GM18858 (cell line): ENCODE measurements around the gene BDH1.
"Not testable (repeated sequence)": the region's sequence is repeated elsewhere in the genome, so short reads cannot be mapped to it uniquely, and the experiment has no call there.

ENCODE experiments used
- ATAC-seq: cut with Tn5 transposase; IDR thresholded peaks from one replicate; pipeline ENCODE4 v1.9.1; 2021; ENCODE audit not compliant: unreplicated experiment

The BDH1 gene

DNA sequence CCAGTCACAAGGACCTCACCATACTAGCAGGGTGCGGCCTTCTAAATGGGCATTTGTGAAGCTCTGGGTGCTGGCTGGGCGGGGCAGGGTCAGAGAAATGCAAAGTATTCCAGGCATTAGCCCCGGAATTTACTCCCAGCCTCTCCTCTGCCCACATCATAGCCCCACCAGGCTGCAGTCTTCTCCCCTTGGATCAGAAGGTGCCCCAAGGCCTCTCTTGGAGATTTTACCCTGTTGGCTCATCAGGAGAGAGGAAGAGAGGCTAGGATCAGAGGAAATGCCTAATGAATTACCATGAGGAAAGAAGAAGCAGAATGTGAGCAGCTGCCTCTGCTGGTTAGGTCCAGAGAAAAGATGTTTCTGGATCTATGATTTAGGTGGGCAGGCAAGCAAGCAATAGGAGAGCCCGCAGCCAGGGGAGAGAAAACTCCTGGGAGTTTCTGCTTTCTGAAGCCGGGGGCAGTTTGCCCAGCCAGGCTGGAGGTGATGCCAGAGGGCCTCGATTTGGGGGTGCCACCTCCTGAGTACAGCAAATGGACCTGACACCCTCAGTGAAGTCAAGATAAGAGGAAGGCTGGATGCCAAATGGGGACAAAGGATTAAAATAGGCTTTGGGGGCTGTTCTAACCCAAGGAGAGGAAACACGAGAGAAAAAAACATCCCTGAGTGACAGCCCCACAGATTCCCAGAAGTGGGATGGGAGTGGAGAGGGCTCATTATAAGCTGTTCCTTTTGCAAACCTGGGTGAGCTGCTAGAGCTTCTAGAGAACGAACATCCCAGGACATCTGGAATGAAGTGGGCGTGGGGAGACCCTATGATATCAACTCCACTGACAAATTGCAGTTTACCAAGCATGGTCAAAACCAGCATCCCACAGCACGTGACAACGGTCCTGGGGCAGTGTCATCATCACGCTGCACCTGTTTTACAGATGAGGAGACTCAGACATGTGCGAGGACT, 65.4 kb downstream of the BDH1 start:
- ATAC-seq, result no peak

- ATAC-seq, result no peak
These were observed 67.8 kb downstream of the BDH1 start for GRCh38 chr3:197487911-197488391.

DNA sequence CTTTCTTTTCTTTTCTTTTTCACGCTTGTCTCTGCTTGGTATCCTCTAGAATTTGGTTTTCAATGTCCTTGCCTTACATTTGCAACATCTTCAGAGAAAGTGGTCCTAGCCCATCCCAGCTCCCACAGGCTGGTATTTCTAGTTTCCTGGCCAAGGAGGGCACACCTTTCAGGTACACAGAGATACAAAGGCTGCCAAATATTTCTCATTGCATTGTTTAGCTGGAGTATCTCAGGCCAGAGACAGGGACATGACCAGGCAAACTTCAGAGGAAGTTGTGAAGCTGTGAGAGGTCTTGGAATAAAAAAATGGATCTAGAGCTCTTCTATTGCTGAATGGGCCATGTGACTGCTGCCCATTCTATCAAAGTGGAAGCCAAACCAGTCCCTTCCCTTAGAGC, 68.9 kb downstream of the BDH1 start:
- no peak for ATAC-seq

- ATAC-seq, result no peak
These were observed 70.6 kb downstream of the BDH1 start for GRCh38 chr3:197485143-197485542.

- no peak for ATAC-seq
These were observed 71.4 kb downstream of the BDH1 start for GRCh38 chr3:197484204-197484901.

GRCh38 chr3:197482001-197482400, 73.8 kb downstream of the BDH1 start:
- no peak for ATAC-seq

DNA sequence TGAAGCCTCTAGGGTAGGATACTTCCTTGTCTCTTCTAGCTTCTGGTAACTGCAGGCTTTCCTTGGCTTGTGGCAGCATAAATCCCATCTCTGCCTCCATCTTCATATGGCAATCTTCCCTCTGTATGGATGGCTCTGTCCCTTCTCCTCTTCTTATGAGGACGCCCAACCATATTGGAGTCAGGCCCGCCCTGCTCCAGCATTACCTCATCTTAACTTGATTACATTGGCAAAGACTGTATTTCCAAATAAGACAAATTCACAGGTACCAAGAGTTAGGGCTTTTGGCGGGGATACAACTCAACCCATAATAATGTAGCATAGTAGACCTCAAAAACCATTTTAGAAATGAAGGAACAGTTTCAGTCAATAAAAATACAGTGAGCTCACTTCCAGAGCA, 75.4 kb downstream of the BDH1 start:
- no peak for ATAC-seq

DNA sequence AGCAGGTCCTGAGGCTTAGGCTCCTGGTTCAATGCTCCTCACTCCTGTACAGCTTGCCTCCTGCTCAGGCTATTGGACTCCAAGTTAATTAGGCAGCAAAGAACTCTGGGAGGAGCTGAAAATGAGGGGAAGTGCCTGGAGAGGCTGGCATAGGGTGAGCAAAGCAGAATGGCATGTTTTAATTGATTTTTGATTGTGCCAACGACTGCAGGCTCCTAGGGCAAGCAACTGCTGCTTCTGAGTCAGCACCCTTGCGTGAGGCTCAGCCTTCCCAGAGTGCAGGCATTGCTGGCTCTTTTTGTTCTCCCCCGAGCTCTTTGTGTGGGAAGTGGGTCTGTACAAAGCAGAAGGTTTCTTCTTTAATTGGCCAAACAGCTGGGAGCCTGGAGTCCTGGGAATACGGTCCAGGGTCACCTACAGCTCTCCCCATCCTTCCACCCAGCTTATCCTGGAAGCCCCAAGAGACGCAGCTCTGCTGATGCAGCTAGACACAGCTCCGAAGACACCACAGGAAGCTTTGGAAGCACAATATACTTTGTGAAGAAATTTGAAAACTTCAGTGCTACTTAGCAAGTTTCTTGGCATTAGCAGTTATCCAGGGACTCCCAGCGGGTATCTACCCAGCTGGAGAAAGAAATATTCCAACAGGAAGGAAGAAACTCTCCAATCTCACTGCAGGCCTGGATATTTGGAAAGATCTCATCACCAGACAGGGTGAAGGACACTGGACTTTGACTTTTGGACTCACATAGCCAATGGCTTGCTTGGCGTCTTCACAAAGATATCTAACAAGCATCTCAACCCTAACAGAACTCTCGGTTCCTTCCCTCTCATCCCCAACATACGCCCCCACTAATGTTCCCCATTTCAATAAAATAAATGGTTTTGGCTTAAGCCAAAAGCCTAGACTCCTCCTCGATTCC, 76.8 kb downstream of the BDH1 start:
- no peak for ATAC-seq

GRCh38 chr3:197477816-197478215, 78.0 kb downstream of the BDH1 start:
- not testable (repeated sequence) for ATAC-seq

- no peak for ATAC-seq
These were observed 79.7 kb downstream of the BDH1 start for GRCh38 chr3:197475997-197476525.

- ATAC-seq, result no peak
These were observed 80.3 kb downstream of the BDH1 start for GRCh38 chr3:197475514-197475913.

- ATAC-seq, result no peak
These were observed 83.6 kb downstream of the BDH1 start for GRCh38 chr3:197472151-197472550.

DNA sequence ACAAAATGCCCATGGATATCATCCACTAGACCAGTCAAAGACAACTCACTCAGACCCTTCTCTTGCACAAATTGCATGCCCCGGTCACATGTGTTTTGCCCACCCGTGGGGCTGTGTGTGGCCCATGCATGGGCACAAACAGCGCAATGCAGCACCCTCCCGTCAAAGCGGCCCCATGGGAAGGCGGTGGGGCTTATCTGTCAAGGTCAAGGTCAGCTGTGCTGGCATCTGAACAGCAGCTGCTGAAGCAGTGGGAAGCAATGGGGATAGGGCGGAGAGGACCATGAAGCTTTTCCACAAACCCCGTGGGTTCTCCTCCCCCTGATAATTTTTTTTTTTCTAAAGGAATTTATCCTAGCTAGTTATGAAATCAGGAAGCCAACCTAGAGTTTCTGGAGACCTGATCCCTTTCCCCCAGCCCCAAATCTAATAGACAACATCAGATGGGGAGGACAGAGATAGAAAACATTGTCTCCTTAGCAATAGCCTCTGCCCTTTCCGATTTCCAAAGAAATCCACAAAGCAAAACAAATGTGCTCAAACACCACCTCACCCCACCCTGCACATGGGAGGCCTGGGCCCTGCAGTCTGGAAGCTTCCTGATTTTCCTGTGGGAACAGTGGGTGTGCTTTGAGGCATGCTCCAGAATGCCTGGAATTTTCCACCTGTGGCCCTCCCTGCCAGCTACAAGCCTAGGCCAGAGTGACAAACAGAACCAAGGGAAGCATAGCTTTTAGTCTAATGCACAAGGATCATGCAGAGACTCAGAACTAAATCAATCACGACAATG, 84.4 kb downstream of the BDH1 start:
- no peak for ATAC-seq

DNA sequence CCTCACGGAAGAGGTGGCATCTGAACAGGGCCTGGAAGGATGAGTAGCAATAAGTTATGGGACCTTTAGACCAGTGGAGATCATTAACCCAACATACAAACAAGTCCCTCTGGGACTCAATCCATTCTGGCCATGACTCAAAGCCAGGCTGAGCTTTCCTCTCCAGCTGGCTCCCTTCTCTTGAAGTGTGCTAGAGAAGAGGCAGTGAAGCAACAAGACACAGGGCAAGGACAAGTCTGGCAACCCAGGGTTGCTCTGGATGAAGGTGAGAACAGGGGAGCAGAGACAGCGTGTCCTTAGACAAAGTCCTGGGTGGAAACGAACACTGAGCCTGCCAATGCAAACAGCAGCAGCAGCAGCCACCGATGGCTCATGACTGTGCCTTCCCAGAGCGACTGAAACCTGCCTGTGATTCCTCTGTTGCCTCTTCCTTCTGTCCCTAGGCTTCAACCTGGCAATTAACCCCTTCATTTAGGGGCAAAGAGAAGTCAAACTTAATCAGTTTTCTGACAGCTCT, 86.8 kb downstream of the BDH1 start:
- no peak for ATAC-seq

DNA sequence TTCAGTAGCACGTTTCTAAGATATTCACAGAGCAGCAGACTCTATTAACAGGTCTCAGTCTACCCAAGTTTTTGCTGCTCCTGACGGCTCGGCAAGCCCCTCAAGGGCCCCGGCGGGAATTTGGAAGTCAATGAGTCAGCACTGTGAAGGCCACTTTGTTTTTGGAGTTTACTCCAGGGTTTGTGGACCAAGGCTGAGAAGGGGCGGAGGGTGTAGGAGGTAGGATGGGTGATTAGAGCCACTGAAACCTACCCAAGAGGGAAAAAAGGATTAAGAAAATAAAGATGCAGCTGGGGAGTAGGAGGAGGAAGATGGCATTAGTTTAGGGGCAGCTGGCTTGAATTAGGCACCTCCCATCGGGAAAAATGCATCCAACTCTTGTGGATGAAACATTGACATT, 87.6 kb downstream of the BDH1 start:
- ATAC-seq, result no peak

GRCh38 chr3:197466586-197467399, 89.0 kb downstream of the BDH1 start:
- ATAC-seq, result no peak

DNA sequence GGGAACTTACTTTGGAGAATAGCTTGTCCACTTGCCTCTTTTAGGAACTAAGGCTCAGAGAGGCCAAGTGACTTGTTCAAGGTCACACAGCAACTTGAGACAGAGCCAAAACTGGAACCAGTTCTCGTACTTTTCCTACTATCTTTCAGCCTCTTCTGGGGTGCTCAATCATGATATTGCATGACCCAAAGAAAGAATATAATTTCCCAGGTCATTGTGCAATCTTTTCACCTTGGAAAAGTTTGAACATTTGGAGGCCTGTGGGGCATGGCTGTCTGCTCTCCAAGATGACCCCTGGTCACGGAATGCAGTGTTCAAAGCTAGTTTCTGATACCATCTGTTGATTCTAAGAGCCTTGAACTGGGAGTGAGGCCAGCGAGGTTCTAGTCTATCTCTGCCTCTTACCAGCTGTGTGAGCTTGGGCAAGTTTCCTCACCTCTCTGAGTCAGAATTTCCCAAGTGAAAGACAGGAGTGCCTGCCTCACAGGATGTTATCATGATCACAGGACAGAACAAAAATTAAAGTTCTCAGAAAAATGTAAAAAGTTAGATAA, 89.7 kb downstream of the BDH1 start:
- ATAC-seq, result no peak

- ATAC-seq, result no peak
These were observed 90.4 kb downstream of the BDH1 start for GRCh38 chr3:197465197-197465995.
